H9 (cell line): ENCODE measurements around the gene PDZRN4. TPM values are rescaled to one million over a fixed set of nuclear protein-coding genes. Genes with fewer than 3 reads are reported as not detected.

Experiments
- DNase-seq: peaks from one replicate; pipeline ENCODE4 v3.0.0-alpha.2; 2017
- H2AFZ ChIP-seq: one replicate; pipeline ENCODE4 v1.6.1; 2013; ENCODE audit warnings: mild to moderate bottlenecking, low read length, control low read depth, moderate library complexity
- H2AK5ac ChIP-seq: 2 replicates; pipeline ENCODE4 v1.6.1; 2013; ENCODE audit warnings: low read length, control low read depth, mixed read lengths; ENCODE audit not compliant: insufficient read length
- H2BK120ac ChIP-seq: one replicate; pipeline ENCODE4 v1.6.1; 2013; ENCODE audit warnings: low read depth, mild to moderate bottlenecking, low read length, control low read depth, inconsistent platforms; ENCODE audit not compliant: poor library complexity, severe bottlenecking
- H2BK12ac ChIP-seq: 2 replicates; pipeline ENCODE4 v1.6.1; 2013; ENCODE audit warnings: low read length, control low read depth, mixed read lengths, low read depth; ENCODE audit not compliant: insufficient read length
- H2BK15ac ChIP-seq: 2 replicates; pipeline ENCODE4 v1.6.1; 2013; ENCODE audit warnings: low read depth, low read length, control low read depth
- H2BK20ac ChIP-seq: one replicate; pipeline ENCODE4 v1.6.1; 2013; ENCODE audit warnings: low read depth, mild to moderate bottlenecking, low read length, control low read depth, inconsistent platforms; ENCODE audit not compliant: poor library complexity, severe bottlenecking
- H2BK5ac ChIP-seq: 2 replicates; pipeline ENCODE4 v1.6.1; 2013; ENCODE audit warnings: low read length, control low read depth, mixed read lengths; ENCODE audit not compliant: insufficient read length
- H3K14ac ChIP-seq: 2 replicates; pipeline ENCODE4 v1.6.1; 2013; ENCODE audit warnings: low read length, control low read depth; ENCODE audit not compliant: insufficient read depth
- H3K18ac ChIP-seq: 2 replicates; pipeline ENCODE4 v1.6.1; 2013; ENCODE audit warnings: low read depth, mild to moderate bottlenecking, mixed read lengths, low read length, control low read depth; ENCODE audit not compliant: insufficient read length
- H3K23ac ChIP-seq: 2 replicates; pipeline ENCODE4 v1.6.1; 2013; ENCODE audit warnings: low read length, control low read depth, mixed read lengths, low read depth; ENCODE audit not compliant: insufficient read length
- H3K23me2 ChIP-seq: 2 replicates; pipeline ENCODE4 v1.6.1; 2013; ENCODE audit warnings: low read depth, mild to moderate bottlenecking, mixed read lengths, low read length, control low read depth; ENCODE audit not compliant: insufficient read length, poor library complexity, severe bottlenecking
- H3K27ac ChIP-seq: 2 replicates; pipeline ENCODE4 v1.5.1; 2013; ENCODE audit warnings: low read length, control low read depth, mixed read lengths, low read depth; ENCODE audit not compliant: insufficient read length
- H3K27me3 ChIP-seq: 2 replicates; pipeline ENCODE4 v1.6.1; 2013; ENCODE audit warnings: low read length, control low read depth, inconsistent platforms; ENCODE audit not compliant: insufficient read depth
- H3K4ac ChIP-seq: 2 replicates; pipeline ENCODE4 v1.6.1; 2013; ENCODE audit warnings: low read depth, mild to moderate bottlenecking, control low read depth, inconsistent platforms, low read length, moderate library complexity
- H3K4me1 ChIP-seq: 2 replicates; pipeline ENCODE4 v1.6.1; 2013; ENCODE audit warnings: low read length, control low read depth, inconsistent platforms; ENCODE audit not compliant: insufficient read depth
- H3K4me2 ChIP-seq: 2 replicates; pipeline ENCODE4 v1.6.1; 2013; ENCODE audit warnings: low read length, control low read depth, mixed read lengths; ENCODE audit not compliant: insufficient read length, insufficient read depth
- H3K56ac ChIP-seq: 2 replicates; pipeline ENCODE4 v1.6.1; 2013; ENCODE audit warnings: low read depth, mild to moderate bottlenecking, mixed read lengths, low read length, control low read depth; ENCODE audit not compliant: insufficient read length
- H3K79me1 ChIP-seq: 2 replicates; pipeline ENCODE4 v1.6.1; 2013; ENCODE audit warnings: low read depth, mild to moderate bottlenecking, moderate library complexity, low read length, control low read depth, inconsistent platforms; ENCODE audit not compliant: insufficient read depth, poor library complexity, severe bottlenecking
- H3K79me2 ChIP-seq: 2 replicates; pipeline ENCODE4 v1.6.1; 2013; ENCODE audit warnings: low read length, control low read depth, inconsistent platforms; ENCODE audit not compliant: insufficient read depth
- H3K9ac ChIP-seq: 2 replicates; pipeline ENCODE4 v1.6.1; 2013; ENCODE audit warnings: low read length, control low read depth, mixed read lengths; ENCODE audit not compliant: insufficient read length; ENCODE audit errors: extremely low read depth
- H3K9me3 ChIP-seq: one replicate; pipeline ENCODE4 v1.6.1; 2013; ENCODE audit warnings: low read depth, low read length, inconsistent platforms; ENCODE audit not compliant: control insufficient read depth
- H3T11ph ChIP-seq: one replicate; pipeline ENCODE4 v1.6.1; 2013; ENCODE audit warnings: mild to moderate bottlenecking, low read length, control low read depth, inconsistent platforms
- H4K20me1 ChIP-seq: one replicate; pipeline ENCODE4 v1.6.1; 2013; ENCODE audit not compliant: control insufficient read depth, insufficient read length, insufficient read depth
- H4K5ac ChIP-seq: 2 replicates; pipeline ENCODE4 v1.6.1; 2013; ENCODE audit warnings: low read depth, mild to moderate bottlenecking, mixed read lengths, low read length, control low read depth; ENCODE audit not compliant: insufficient read length
- H4K8ac ChIP-seq: replicated peaks from 2 replicates; pipeline ENCODE4 v1.6.1; 2013; ENCODE audit warnings: low read length, control low read depth, mixed read lengths, low read depth; ENCODE audit not compliant: insufficient read length
- H4K91ac ChIP-seq: 2 replicates; pipeline ENCODE4 v1.6.1; 2013; ENCODE audit warnings: low read depth, mild to moderate bottlenecking, moderate library complexity, mixed read lengths, low read length, control low read depth; ENCODE audit not compliant: insufficient read length
- H3K27ac Mint-ChIP-seq, 3 experiments: 2 replicates in 2 of 3; 3 replicates in 1 of 3; pipeline ENCODE4 v1.8.0; 2020 to 2021; ENCODE audit warnings: mixed read lengths in 3 of 3, mild to moderate bottlenecking in 1 of 3, moderate library complexity in 1 of 3
- H3K27me3 Mint-ChIP-seq: 2 replicates; pipeline ENCODE4 v1.8.0; 2021; ENCODE audit warnings: low read depth, mild to moderate bottlenecking, moderate library complexity, mixed read lengths
- H3K36me3 Mint-ChIP-seq, 3 experiments: 2 replicates in 2 of 3; 3 replicates in 1 of 3; pipeline ENCODE4 v1.8.0; 2020 to 2021; ENCODE audit warnings: low read depth in 3 of 3, mixed read lengths in 3 of 3; ENCODE audit not compliant: insufficient read depth in 1 of 3
- H3K4me1 Mint-ChIP-seq, 2 experiments: 2 replicates each; pipeline ENCODE4 v1.8.0; 2020; ENCODE audit warnings: mixed read lengths in 2 of 2
- H3K4me3 Mint-ChIP-seq, 2 experiments: 2 replicates in 1 of 2; 3 replicates in 1 of 2; pipeline ENCODE4 v1.8.0; 2020 to 2021; ENCODE audit warnings: mild to moderate bottlenecking in 2 of 2, mixed read lengths in 2 of 2, moderate library complexity in 1 of 2
- H3K9me3 Mint-ChIP-seq, 2 experiments: 2 replicates in 1 of 2; 3 replicates in 1 of 2; pipeline ENCODE4 v1.8.0; 2020; ENCODE audit warnings: mild to moderate bottlenecking in 2 of 2, mixed read lengths in 2 of 2, moderate library complexity in 1 of 2
- WGBS: extraction: QIAGEN DNeasy Blood & Tissue Kit; methylation state at CpG from one replicate; pipeline ENCODE4 v1.1.7; 2013; ENCODE audit warnings: missing lambda C conversion rate, low lambda C conversion rate, mixed read lengths; ENCODE audit not compliant: insufficient read length; ENCODE audit errors: extremely low coverage; 5-methylcytosine and 5-hydroxymethylcytosine counted together
- total RNA-seq: library from RNA; stranded (reverse); gene quantifications from 2 replicates; pipeline ENCODE4 v1.2.1, GENCODE V29; 2021
- TF ChIP-seq, protein P1 (sequence below): fragments of 200-600 bp; sonication (generic); conservative IDR thresholded peaks from 3 replicates; pipeline ENCODE4 v1.8.0; 2021; ENCODE audit warnings: antibody characterized with exemption, mild to moderate bottlenecking

PDZRN4 gene
- total RNA-seq, 1 experiment from 2014 or later, result not detected

DNA sequence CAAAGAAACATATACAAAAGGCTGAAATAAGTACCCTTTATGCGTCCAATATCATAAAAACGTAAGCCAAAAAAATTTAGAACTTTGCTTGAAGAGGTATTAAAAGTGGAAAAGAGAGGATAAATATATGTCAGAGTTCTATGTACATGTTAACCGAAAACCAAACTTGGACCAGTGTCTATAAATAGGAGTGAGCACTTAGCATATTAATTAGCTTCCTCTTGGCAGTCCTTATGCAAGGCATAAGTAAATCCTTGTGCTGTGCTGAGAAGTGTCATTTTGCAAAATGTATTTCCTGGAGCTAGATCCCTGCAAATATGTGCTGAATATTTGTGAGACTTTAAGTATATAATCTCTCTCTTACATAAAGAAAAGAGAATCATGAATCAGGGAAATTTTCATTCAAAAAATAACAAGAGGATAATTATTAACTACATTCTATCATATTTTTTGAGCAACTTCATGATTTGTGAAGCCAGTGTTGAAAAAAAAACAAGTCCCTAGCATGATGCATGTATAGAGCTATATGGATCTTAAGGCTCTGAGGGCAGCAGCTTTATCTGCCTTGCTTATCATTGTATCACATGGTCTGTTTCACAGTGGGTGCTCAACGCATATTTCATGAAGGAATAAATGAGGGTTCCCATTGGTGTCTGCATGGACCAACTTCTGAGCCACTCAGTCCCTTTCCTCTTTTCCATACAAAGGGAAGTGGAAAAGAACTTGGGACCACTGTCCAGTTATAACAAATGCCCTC lies 326.1 kb downstream of the PDZRN4 start:
- WGBS, result no CpG with 5 or more reads among the region's 4 CpGs
- DNase-seq, result no peak
- H3K4me3 Mint-ChIP-seq, result no peak overlapping the region
- Histone ChIP-seq H3T11ph (no peak overlapping the region), H4K91ac (no peak overlapping the region), H2BK5ac (no peak overlapping the region), H3K9me3 (no peaks in the 10 kb centered on the region), H3K9ac (no peak overlapping the region), H3K23ac (no peak overlapping the region), H3K79me1 (no peaks in the 10 kb centered on the region), H3K18ac (no peak overlapping the region), H3K4ac (no peak overlapping the region), H3K4me1 (no peaks in the 10 kb centered on the region; the same call in 1 of the 2 replicates), H2BK12ac (no peak overlapping the region), H4K5ac (no peak overlapping the region), H3K23me2 (no peaks in the 10 kb centered on the region), H3K14ac (no peak overlapping the region), H2AK5ac (no peak overlapping the region), H2BK15ac (no peak overlapping the region), H3K27me3 (no peaks in the 10 kb centered on the region), H4K8ac (no peak overlapping the region), H2BK20ac (no peak overlapping the region), H3K79me2 (no peaks in the 10 kb centered on the region), H3K56ac (no peak overlapping the region), H2AFZ (no peak overlapping the region), H3K4me2 (no peak overlapping the region), H4K20me1 (no peaks in the 10 kb centered on the region), H2BK120ac (no peak overlapping the region), H3K27ac (no peak overlapping the region)
- no peak overlapping the region for H3K27ac Mint-ChIP-seq
- H3K9me3 Mint-ChIP-seq, result no peaks in the 10 kb centered on the region
- no peaks in the 10 kb centered on the region for H3K27me3 Mint-ChIP-seq
- H3K4me1 Mint-ChIP-seq, result peaks cover 17% of the 10 kb centered on the region in 2 experiments
- H3K36me3 Mint-ChIP-seq, result no peaks in the 10 kb centered on the region
- TF ChIP-seq, protein P1, sequence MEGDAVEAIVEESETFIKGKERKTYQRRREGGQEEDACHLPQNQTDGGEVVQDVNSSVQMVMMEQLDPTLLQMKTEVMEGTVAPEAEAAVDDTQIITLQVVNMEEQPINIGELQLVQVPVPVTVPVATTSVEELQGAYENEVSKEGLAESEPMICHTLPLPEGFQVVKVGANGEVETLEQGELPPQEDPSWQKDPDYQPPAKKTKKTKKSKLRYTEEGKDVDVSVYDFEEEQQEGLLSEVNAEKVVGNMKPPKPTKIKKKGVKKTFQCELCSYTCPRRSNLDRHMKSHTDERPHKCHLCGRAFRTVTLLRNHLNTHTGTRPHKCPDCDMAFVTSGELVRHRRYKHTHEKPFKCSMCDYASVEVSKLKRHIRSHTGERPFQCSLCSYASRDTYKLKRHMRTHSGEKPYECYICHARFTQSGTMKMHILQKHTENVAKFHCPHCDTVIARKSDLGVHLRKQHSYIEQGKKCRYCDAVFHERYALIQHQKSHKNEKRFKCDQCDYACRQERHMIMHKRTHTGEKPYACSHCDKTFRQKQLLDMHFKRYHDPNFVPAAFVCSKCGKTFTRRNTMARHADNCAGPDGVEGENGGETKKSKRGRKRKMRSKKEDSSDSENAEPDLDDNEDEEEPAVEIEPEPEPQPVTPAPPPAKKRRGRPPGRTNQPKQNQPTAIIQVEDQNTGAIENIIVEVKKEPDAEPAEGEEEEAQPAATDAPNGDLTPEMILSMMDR, result no peak
